Liver (tissue), 9 donors: ENCODE results near the gene USH1G. TPM values are rescaled to one million over a fixed set of nuclear protein-coding genes. Genes with fewer than 3 reads are reported as not detected.

Experiments
- DNase-seq: peaks from one replicate; pipeline ENCODE4 v3.0.0-alpha.2; 2017; ENCODE audit warnings: low spot score
- H3K27ac ChIP-seq, 2 donors: one replicate each; pipeline ENCODE4 v1.7.0; 2013; ENCODE audit warnings: inconsistent platforms in 2 of 2, low read length in 2 of 2, control low read depth in 1 of 2, low read depth in 1 of 2, mild to moderate bottlenecking in 1 of 2
- H3K27me3 ChIP-seq, 4 donors: one replicate each; pipeline versions ENCODE4 v1.6.1 to v1.7.0; 2013; ENCODE audit warnings: low read length in 3 of 4, inconsistent platforms in 1 of 4, mild to moderate bottlenecking in 1 of 4, moderate library complexity in 1 of 4; ENCODE audit not compliant: control insufficient read depth in 4 of 4, insufficient read depth in 4 of 4
- H3K36me3 ChIP-seq, 4 donors: one replicate each; pipeline versions ENCODE4 v1.6.1 to v1.7.0; 2013; ENCODE audit warnings: low read length in 3 of 4, mild to moderate bottlenecking in 3 of 4, low read depth in 1 of 4, moderate library complexity in 1 of 4; ENCODE audit not compliant: control insufficient read depth in 4 of 4, insufficient read depth in 3 of 4
- H3K4me1 ChIP-seq, 4 donors: one replicate each; pipeline versions ENCODE4 v1.6.1 to v1.7.0; 2013; ENCODE audit warnings: low read length in 3 of 4, mild to moderate bottlenecking in 3 of 4, moderate library complexity in 1 of 4; ENCODE audit not compliant: control insufficient read depth in 4 of 4, insufficient read depth in 4 of 4
- H3K4me3 ChIP-seq, 3 donors: one replicate each; pipeline versions ENCODE4 v1.6.1 to v1.7.0; 2013; ENCODE audit warnings: low read length in 3 of 3, control low read depth in 1 of 3, low read depth in 1 of 3, mild to moderate bottlenecking in 1 of 3
- H3K9ac ChIP-seq, 2 donors: one replicate each; pipeline ENCODE4 v1.7.0; 2013; ENCODE audit warnings: low read length in 2 of 2, mild to moderate bottlenecking in 2 of 2, moderate library complexity in 2 of 2, control low read depth in 1 of 2, low read depth in 1 of 2
- H3K9me3 ChIP-seq, 4 donors: one replicate each; pipeline versions ENCODE4 v1.6.1 to v1.7.0; 2013; ENCODE audit warnings: low read length in 3 of 4; ENCODE audit not compliant: control insufficient read depth in 4 of 4
- ATF3 ChIP-seq: IDR thresholded peaks from 2 replicates; pipeline ENCODE4 v1.6.1; 2016; ENCODE audit warnings: antibody characterized with exemption
- EGR1 ChIP-seq, 2 donors: IDR thresholded peaks; 2 replicates each; pipeline ENCODE4 v1.6.1; 2016 to 2018; ENCODE audit warnings: antibody characterized with exemption in 2 of 2, low read depth in 2 of 2
- FOXA1 ChIP-seq: IDR thresholded peaks from 2 replicates; pipeline ENCODE4 v1.6.1; 2016; ENCODE audit warnings: antibody characterized with exemption
- FOXA2 ChIP-seq: IDR thresholded peaks from 2 replicates; pipeline ENCODE4 v1.6.1; 2016; ENCODE audit warnings: antibody characterized with exemption
- GABPA ChIP-seq, 2 donors: IDR thresholded peaks in 1 of 2; conservative IDR thresholded peaks in 1 of 2; 2 replicates each; pipeline ENCODE4 v1.6.1; 2016; ENCODE audit warnings: antibody characterized with exemption in 2 of 2, mild to moderate bottlenecking in 1 of 2, moderate library complexity in 1 of 2
- HNF4A ChIP-seq, 2 donors: conservative IDR thresholded peaks; 2 replicates each; pipeline ENCODE4 v1.6.1; 2016; ENCODE audit warnings: antibody characterized with exemption in 2 of 2, mild to moderate bottlenecking in 2 of 2
- HNF4G ChIP-seq: IDR thresholded peaks from 2 replicates; pipeline ENCODE4 v1.6.1; 2016; ENCODE audit warnings: antibody characterized with exemption
- JUND ChIP-seq, 2 donors: IDR thresholded peaks; 2 replicates each; pipeline ENCODE4 v1.6.1; 2016; ENCODE audit warnings: antibody characterized with exemption in 2 of 2
- NR2F2 ChIP-seq: IDR thresholded peaks from 2 replicates; pipeline ENCODE4 v1.6.1; 2016; ENCODE audit warnings: antibody characterized with exemption
- RAD21 ChIP-seq, 2 donors: IDR thresholded peaks; 2 replicates each; pipeline ENCODE4 v1.6.1; 2016; ENCODE audit warnings: antibody characterized with exemption in 2 of 2, mild to moderate bottlenecking in 2 of 2
- REST ChIP-seq: IDR thresholded peaks from 2 replicates; pipeline ENCODE4 v1.6.1; 2016; ENCODE audit warnings: antibody characterized with exemption, mild to moderate bottlenecking
- RXRA ChIP-seq, 2 donors: IDR thresholded peaks; 2 replicates each; pipeline ENCODE4 v1.6.1; 2017 to 2018; ENCODE audit warnings: antibody characterized with exemption in 2 of 2, mild to moderate bottlenecking in 1 of 2
- SP1 ChIP-seq: IDR thresholded peaks from 2 replicates; pipeline ENCODE4 v1.6.1; 2018; ENCODE audit warnings: antibody characterized with exemption, mild to moderate bottlenecking
- TAF1 ChIP-seq: conservative IDR thresholded peaks from 2 replicates; pipeline ENCODE4 v1.6.1; 2016; ENCODE audit warnings: antibody characterized with exemption, mild to moderate bottlenecking
- YY1 ChIP-seq: IDR thresholded peaks from 2 replicates; pipeline ENCODE4 v1.6.1; 2016; ENCODE audit warnings: antibody characterized with exemption, mild to moderate bottlenecking
- WGBS: extraction: QIAGEN DNeasy Blood & Tissue Kit; methylation state at CpG from one replicate; pipeline ENCODE4 v1.1.7; 2013; 5-methylcytosine and 5-hydroxymethylcytosine counted together
- polyA plus RNA-seq, 2 donors: library from polyadenylated mRNA; stranded (reverse) in 1 of 2; unstranded in 1 of 2; fragments of 200-250 nt in 1 of 2; fragments of >200 nt in 1 of 2; fragmentation: Nextera tagmentation in 1 of 2; extraction: Ambion mirVana in 1 of 2; gene quantifications; one replicate each; pipeline versions ENCODE4 v1.2.1 to v1.2.3, GENCODE V29; 2013 to 2015
- total RNA-seq, 2 donors: library from RNA; depleted of rRNA; stranded (reverse); fragments of >200 nt; gene quantifications; one replicate each; pipeline ENCODE4 v1.2.3, GENCODE V29; 2014
- TF ChIP-seq, protein P1 (sequence below): IDR thresholded peaks from 2 replicates; pipeline ENCODE4 v1.6.1; 2016; ENCODE audit warnings: antibody characterized with exemption
- donor health status: healthy.
- donor health status: healthy.
- donor health status: healthy.
- donor health status: healthy.
- donor health status: healthy.

Gene USH1G
- total and polyA plus RNA-seq, 4 donors, result under 0.01 TPM; not detected in 3

DNA sequence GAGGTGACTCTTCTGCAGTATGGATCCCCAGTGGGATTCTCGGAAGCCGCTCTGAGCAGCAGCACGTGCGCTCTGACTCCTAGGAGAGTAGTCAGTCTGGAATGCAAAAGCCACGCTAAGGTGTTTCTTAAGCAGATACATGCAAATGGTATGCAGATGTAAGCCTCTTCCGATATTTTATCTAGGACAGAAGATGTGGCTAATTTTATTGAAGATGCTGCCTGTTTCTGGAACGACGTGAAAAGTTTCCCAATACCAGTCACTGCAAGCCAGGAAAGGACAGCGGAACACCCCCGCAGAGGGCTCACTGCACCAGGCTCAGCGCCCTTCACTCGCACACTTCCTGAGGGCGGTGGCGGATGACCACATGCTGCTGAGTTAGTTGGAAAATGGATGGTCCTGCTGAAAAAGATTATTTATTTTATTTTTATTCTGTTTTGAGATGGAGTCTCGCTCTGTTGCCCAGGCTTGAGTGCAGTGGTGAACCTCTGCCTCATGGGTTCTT lies 39.8 kb downstream of the USH1G start:
- DNase-seq, result no peak
- H3K27ac ChIP-seq, result no peak overlapping the region
- WGBS, result 76% methylated on average over 15 of the region's 15 CpGs
- no peaks in the 10 kb centered on the region for H3K9me3 ChIP-seq
- H3K9ac ChIP-seq, result no peak overlapping the region
- H3K36me3 ChIP-seq, result no peaks in the 10 kb centered on the region
- H3K27me3 ChIP-seq, result no peaks in the 10 kb centered on the region
- TF ChIP-seq TAF1 (no peak), GABPA (IDR thresholded peaks at IDR 0.05 in 1 of 2, conservative IDR thresholded peaks at IDR 0.05 in 1 of 2) (no peak), RXRA (IDR thresholded peaks at IDR 0.05) (no peak), FOXA2 (no peak), SP1 (no peak), HNF4A (conservative IDR thresholded peaks at IDR 0.05) (no peak), YY1 (no peak)
- H3K4me3 ChIP-seq, result no peak overlapping the region
- no peaks in the 10 kb centered on the region for H3K4me1 ChIP-seq

GRCh38 chr17:74882517-74883240 lies 40.4 kb downstream of the USH1G start:
- Histone ChIP-seq H3K27me3 (no peaks in the 10 kb centered on the region), H3K9ac (no peak overlapping the region), H3K4me1 (peaks cover 0 to under 1% (median 0%) of the 10 kb centered on the region in 4 donors), H3K9me3 (no peaks in the 10 kb centered on the region), H3K4me3 (no peak overlapping the region), H3K36me3 (no peaks in the 10 kb centered on the region), H3K27ac (no peak overlapping the region)
- 85% methylated on average over 20 of the region's 20 CpGs for WGBS
- DNase-seq, result no peak
- TF ChIP-seq RAD21 (IDR thresholded peaks at IDR 0.05) (no peak), GABPA (IDR thresholded peaks at IDR 0.05 in 1 of 2, conservative IDR thresholded peaks at IDR 0.05 in 1 of 2) (no peak), SP1 (no peak), EGR1 (IDR thresholded peaks at IDR 0.05; ENCODE audit: low read depth in 2 of 2) (no peak), YY1 (no peak), REST (no peak), HNF4G (no peak), TAF1 (no peak), ATF3 (no peak), NR2F2 (no peak), HNF4A (conservative IDR thresholded peaks at IDR 0.05) (no peak), JUND (IDR thresholded peaks at IDR 0.05) (no peak), RXRA (IDR thresholded peaks at IDR 0.05) (no peak), FOXA1 (no peak)
- TF ChIP-seq, protein P1, sequence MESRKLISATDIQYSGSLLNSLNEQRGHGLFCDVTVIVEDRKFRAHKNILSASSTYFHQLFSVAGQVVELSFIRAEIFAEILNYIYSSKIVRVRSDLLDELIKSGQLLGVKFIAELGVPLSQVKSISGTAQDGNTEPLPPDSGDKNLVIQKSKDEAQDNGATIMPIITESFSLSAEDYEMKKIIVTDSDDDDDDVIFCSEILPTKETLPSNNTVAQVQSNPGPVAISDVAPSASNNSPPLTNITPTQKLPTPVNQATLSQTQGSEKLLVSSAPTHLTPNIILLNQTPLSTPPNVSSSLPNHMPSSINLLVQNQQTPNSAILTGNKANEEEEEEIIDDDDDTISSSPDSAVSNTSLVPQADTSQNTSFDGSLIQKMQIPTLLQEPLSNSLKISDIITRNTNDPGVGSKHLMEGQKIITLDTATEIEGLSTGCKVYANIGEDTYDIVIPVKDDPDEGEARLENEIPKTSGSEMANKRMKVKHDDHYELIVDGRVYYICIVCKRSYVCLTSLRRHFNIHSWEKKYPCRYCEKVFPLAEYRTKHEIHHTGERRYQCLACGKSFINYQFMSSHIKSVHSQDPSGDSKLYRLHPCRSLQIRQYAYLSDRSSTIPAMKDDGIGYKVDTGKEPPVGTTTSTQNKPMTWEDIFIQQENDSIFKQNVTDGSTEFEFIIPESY, result no peak
